GM18951 (cell line): ENCODE measurements around the gene AVP.

Source experiments
- POLR2A ChIP-seq: IDR thresholded peaks from 4 replicates; pipeline ENCODE4 v1.6.1; 2011; ENCODE audit warnings: mild to moderate bottlenecking; ENCODE audit not compliant: insufficient read length, insufficient read depth; ENCODE audit errors: extremely low read depth
- in situ Hi-C: fragments of 300-500 bp; cut with MboI; formaldehyde crosslinking; loops from one replicate; pipeline ENCODE4 v1.12.0; 2022; ENCODE audit warnings: low sequenced_read_pairs, mixed read lengths, inconsistent platforms; ENCODE audit not compliant: unreplicated experiment

The AVP gene

DNA sequence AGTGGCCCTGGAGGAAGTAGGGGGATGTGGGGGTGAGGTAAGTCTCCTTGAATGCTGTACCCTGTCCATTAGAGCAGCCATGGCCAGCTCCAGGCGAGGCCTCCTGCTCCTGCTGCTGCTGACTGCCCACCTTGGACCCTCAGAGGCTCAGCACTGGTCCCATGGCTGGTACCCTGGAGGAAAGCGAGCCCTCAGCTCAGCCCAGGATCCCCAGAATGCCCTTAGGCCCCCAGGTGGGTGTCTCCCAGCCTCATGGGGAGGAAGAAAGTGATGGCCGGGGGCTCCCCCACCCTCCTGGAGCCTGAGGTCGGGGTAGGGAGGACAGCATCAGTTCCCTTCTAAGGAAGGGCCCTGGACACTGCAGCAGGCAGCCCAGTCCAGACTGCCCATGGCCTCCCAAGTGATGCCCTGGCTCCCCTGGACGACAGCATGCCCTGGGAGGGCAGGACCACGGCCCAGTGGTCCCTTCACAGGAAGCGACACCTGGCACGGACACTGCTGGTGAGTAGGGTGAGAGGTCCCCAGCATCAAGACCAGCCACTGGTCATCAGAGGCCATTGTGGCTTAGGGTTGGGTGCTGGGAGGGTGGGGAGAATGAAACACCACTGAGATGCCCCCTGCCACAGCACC, 40.1 kb downstream of the AVP start:
- in situ Hi-C loops: no loop called here
- no peak for TF ChIP-seq POLR2A

- no peak for TF ChIP-seq POLR2A
- in situ Hi-C loops: no loop called here
Observed at GRCh38 chr20:3043322-3043721, 41.2 kb downstream of the AVP start, which contains the start of gene GNRH2. Gene GNRH2 (plus strand): TSS chr20:3043622. CDS start chr20:3044415, 793 bp downstream.

DNA sequence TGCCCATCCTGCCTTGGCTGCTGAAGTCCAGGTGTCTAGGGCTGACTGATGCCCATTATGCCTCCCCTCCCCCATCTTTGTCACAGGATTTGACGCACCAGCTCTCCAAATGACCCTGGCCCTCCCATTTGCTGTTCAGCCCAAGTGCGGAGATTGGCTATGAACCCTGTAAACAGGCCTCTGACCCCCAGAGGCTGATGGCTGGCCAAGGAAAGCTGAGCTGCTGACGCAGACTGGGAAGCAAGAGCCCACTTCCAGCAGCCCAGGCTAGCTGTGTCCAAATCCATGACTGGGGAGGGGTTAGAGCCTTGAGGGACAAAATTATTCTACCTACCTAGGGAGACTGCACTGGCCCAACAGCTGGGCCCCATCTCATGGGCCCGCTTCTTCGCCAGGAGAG, 41.9 kb downstream of the AVP start:
- TF ChIP-seq POLR2A: no peak
- in situ Hi-C loops: no loop called here

DNA sequence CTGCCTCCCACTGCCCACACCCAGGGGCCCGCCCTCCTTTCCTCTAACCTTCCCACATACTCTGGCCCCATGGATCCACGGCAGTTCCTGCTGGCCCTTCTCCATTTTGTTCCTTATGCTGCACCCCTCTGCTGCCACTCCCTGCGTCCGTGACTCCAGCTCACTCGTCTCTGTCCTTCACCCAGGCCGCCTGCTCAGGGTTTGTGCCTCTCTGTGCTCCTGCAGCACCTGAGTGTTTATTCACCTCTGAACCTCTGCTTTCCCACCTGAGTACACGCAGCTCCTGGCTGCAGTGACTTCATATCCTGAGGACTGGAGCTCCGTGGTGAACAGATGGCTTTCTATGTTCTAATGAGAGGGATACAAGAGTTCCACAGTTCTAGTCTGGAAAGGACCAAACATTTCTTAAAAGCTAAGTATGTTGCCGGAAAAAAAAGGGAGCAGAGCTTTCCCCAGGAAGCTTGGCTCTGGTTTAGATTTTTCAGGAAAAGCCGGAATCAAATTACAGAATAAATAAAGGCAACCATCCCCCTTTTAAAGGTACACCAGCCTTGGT, 42.6 kb downstream of the AVP start:
- in situ Hi-C loops: no loop called here
- no peak for TF ChIP-seq POLR2A

DNA sequence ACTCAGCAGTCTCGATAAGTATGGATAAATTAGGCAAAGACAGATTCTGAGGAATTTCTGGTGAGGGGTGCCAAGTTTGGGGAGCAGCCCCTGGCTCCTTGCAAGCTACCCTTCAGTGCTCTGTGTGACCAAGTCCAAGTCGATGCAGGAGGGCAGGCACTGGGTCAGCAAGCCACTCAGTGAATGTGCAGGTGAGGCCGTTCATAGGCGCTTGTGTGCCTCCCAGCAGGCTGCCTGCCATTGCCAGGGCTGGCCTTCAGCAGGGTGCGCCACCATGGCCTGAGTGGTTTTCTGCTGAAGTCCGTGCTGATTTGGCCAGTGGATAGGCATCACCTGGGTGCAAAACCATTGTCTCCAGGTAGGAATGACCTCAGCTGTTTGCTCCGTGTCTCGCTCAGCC, 44.4 kb downstream of the AVP start:
- no peak for TF ChIP-seq POLR2A
- in situ Hi-C loops: no loop called here

DNA sequence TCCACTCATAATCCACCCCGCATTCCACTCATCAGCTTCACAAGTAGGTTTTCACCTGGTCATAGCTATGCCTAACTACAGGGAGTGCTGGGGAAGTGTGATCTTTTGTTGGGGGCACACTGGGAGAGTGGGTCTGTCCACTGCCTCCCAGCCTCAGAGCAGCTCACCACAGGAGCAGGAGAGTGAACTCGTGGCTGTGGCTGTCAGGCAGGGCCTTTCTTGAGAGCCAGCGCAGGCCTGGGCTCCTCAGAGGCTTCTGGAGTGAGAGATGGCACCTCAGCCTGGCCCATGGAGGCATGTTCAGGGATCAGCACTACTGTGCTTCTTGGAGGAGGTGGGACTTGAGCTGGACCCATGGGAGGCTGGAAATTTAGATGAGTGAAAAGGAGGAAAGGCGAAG, 45.1 kb downstream of the AVP start:
- TF ChIP-seq POLR2A: no peak
- in situ Hi-C loops: no loop called here

DNA sequence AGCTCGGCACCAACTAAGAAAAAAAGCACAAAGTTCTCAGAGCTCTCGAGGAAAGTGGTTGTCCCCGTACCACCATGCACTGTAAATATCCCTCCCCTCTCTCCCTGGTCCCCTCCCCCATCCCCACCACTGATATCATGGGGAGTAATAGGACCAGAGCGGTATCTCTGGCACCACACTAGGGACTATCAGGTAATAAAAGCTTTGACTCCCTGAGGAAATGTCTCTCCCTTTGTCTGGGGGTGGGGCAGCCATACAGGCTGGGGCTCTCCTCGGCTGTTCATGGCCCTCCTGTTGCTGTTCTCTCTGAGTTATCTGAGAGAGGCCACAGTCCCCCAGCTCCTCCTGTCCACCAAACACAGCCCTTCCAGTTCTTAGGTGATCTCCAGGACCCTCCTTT, 46.1 kb downstream of the AVP start:
- TF ChIP-seq POLR2A: no peak
- in situ Hi-C loops: no loop called here

GRCh38 chr20:3037654-3038053, 46.9 kb downstream of the AVP start:
- in situ Hi-C loops: no loop called here
- no peak for TF ChIP-seq POLR2A

- in situ Hi-C loops: no loop called here
- TF ChIP-seq POLR2A: no peak
Observed at GRCh38 chr20:3032624-3033023, 51.9 kb downstream of the AVP start.
